ENCODE measurements around the gene RABGAP1L. TPM values are rescaled to one million over a fixed set of nuclear protein-coding genes. Genes with fewer than 3 reads are reported as not detected.

The RABGAP1L gene
- total RNA-seq, 4 donors from 2014 or later = 31.2 to 115 (median 62.5) TPM

- TF ChIP-seq POLR2AphosphoS5 (IDR thresholded peaks at IDR 0.05) (no peak), POLR2A (IDR thresholded peaks at IDR 0.05) (no peak)
- Histone ChIP-seq H3K4me1 (peaks cover 0 to 14% (median 3%) of the 10 kb centered on the region in 3 donors), H3K36me3 (no peaks in the 10 kb centered on the region), H3K9me3 (no peaks in the 10 kb centered on the region), H3K27ac (no peak overlapping the region), H3K4me3 (no peak overlapping the region), H3K27me3 (no peaks in the 10 kb centered on the region)
- no peak for ATAC-seq
Observed at GRCh38 chr1:174198202-174198601, 38.9 kb downstream of the RABGAP1L start.

- Histone ChIP-seq H3K4me1 (peaks cover 0 to 10% (median 3%) of the 10 kb centered on the region in 3 donors), H3K36me3 (no peaks in the 10 kb centered on the region), H3K27me3 (no peaks in the 10 kb centered on the region), H3K4me3 (no peak overlapping the region), H3K9me3 (no peaks in the 10 kb centered on the region), H3K27ac (no peak overlapping the region)
- TF ChIP-seq EP300 (IDR thresholded peaks at IDR 0.05) (no peak), POLR2A (IDR thresholded peaks at IDR 0.05) (no peak), CTCF (IDR thresholded peaks at IDR 0.05) (no peak), POLR2AphosphoS5 (IDR thresholded peaks at IDR 0.05) (no peak)
- no peak for ATAC-seq
- WGBS, 2 donors (ENCODE audit: low coverage in 1 of 2) = 73 to 90% methylated on average over 4 of the region's 4 CpGs
Observed at GRCh38 chr1:174200746-174201145, 41.4 kb downstream of the RABGAP1L start.

GRCh38 chr1:174204697-174205308, 45.5 kb downstream of the RABGAP1L start:
- no peak overlapping the region for H3K27ac ChIP-seq

GRCh38 chr1:174206148-174206836, 47.0 kb downstream of the RABGAP1L start:
- ATAC-seq = no peak

More at GRCh38 chr1:174204697-174205308, 45.5 kb downstream of the RABGAP1L start:
- ATAC-seq = no peak
- Histone ChIP-seq H3K4me3 (no peak overlapping the region), H3K4me1 (peaks cover 0 to 15% (median 3%) of the 10 kb centered on the region in 3 donors), H3K36me3 (no peaks in the 10 kb centered on the region), H3K27me3 (no peaks in the 10 kb centered on the region), H3K9me3 (no peaks in the 10 kb centered on the region)
- TF ChIP-seq EP300 (IDR thresholded peaks at IDR 0.05) = no peak
- no peak for TF ChIP-seq POLR2A (IDR thresholded peaks at IDR 0.05)
- no peak for TF ChIP-seq CTCF (IDR thresholded peaks at IDR 0.05)
- no peak for TF ChIP-seq POLR2AphosphoS5 (IDR thresholded peaks at IDR 0.05)
- 80 to 82% methylated on average over 7 of the region's 7 CpGs for WGBS, 2 donors (ENCODE audit: low coverage in 1 of 2)

More at GRCh38 chr1:174206148-174206836, 47.0 kb downstream of the RABGAP1L start:
- WGBS, 2 donors (ENCODE audit: low coverage in 1 of 2) = 71 to 73% methylated on average over 5 of the region's 5 CpGs
- Histone ChIP-seq H3K4me3 (no peak overlapping the region), H3K4me1 (peaks cover 0 to 6% (median 0%) of the 10 kb centered on the region in 3 donors), H3K27ac (no peak overlapping the region), H3K36me3 (no peaks in the 10 kb centered on the region), H3K9me3 (no peaks in the 10 kb centered on the region), H3K27me3 (no peaks in the 10 kb centered on the region)
- TF ChIP-seq POLR2AphosphoS5 (IDR thresholded peaks at IDR 0.05) (no peak), POLR2A (IDR thresholded peaks at IDR 0.05) (no peak), EP300 (IDR thresholded peaks at IDR 0.05) (no peak), CTCF (IDR thresholded peaks at IDR 0.05) (no peak)

Measured in gastroesophageal sphincter (tissue), 4 donors.